GM23248 (cell line): ENCODE data around the gene CTIF. TPM values are rescaled to one million over a fixed set of nuclear protein-coding genes. Genes with fewer than 3 reads are reported as not detected.

ENCODE experiments used
- DNase-seq: peaks from one replicate; pipeline ENCODE4 v3.0.0-alpha.2; 2015
- H2AFZ ChIP-seq: fragments of 200-600 bp; sonication (generic); 2 replicates; pipeline ENCODE4 v1.6.1; 2016; ENCODE audit warnings: antibody characterized with exemption
- H3F3A ChIP-seq: fragments of 200-600 bp; sonication (generic); 2 replicates; pipeline ENCODE4 v1.6.1; 2016; ENCODE audit warnings: mild to moderate bottlenecking, antibody characterized with exemption, mixed run types; ENCODE audit not compliant: insufficient read depth
- H3K27ac ChIP-seq: fragments of 200-600 bp; sonication (generic); 2 replicates; pipeline ENCODE4 v1.5.1; 2016; ENCODE audit warnings: mild to moderate bottlenecking
- H3K27me3 ChIP-seq: fragments of 200-600 bp; sonication (generic); replicated peaks from 2 replicates; pipeline ENCODE4 v1.6.1; 2016; ENCODE audit warnings: mild to moderate bottlenecking; ENCODE audit not compliant: insufficient read depth
- H3K36me3 ChIP-seq: fragments of 200-600 bp; sonication (generic); 2 replicates; pipeline ENCODE4 v1.6.1; 2016; ENCODE audit warnings: low read depth, mild to moderate bottlenecking
- H3K4me1 ChIP-seq: fragments of 200-600 bp; sonication (generic); 2 replicates; pipeline ENCODE4 v1.6.1; 2016; ENCODE audit warnings: mild to moderate bottlenecking; ENCODE audit not compliant: insufficient read depth
- H3K4me2 ChIP-seq: fragments of 200-600 bp; sonication (generic); one replicate; pipeline ENCODE4 v1.6.1; 2016; ENCODE audit warnings: mild to moderate bottlenecking; ENCODE audit not compliant: unreplicated experiment
- H3K4me3 ChIP-seq: fragments of 200-600 bp; sonication (generic); 2 replicates; pipeline ENCODE4 v1.5.1; 2016; ENCODE audit warnings: mild to moderate bottlenecking
- H3K79me2 ChIP-seq: fragments of 200-600 bp; sonication (generic); 2 replicates; pipeline ENCODE4 v1.6.1; 2016; ENCODE audit warnings: mild to moderate bottlenecking; ENCODE audit not compliant: insufficient read depth
- H3K9ac ChIP-seq: fragments of 200-600 bp; sonication (generic); 2 replicates; pipeline ENCODE4 v1.6.1; 2016; ENCODE audit warnings: mild to moderate bottlenecking
- H3K9me2 ChIP-seq: fragments of 200-600 bp; sonication (generic); 2 replicates; pipeline ENCODE4 v1.6.1; 2016; ENCODE audit warnings: mixed run types, mild to moderate bottlenecking, moderate library complexity; ENCODE audit not compliant: insufficient read depth
- H3K9me3 ChIP-seq: fragments of 200-600 bp; sonication (generic); one replicate; pipeline ENCODE4 v1.6.1; 2017; ENCODE audit warnings: low read depth
- H4K20me1 ChIP-seq: fragments of 200-600 bp; sonication (generic); 2 replicates; pipeline ENCODE4 v1.6.0; 2016; ENCODE audit not compliant: insufficient read depth
- EZH2 ChIP-seq: fragments of 200-600 bp; sonication (generic); IDR thresholded peaks from 2 replicates; pipeline ENCODE4 v1.6.1; 2018; ENCODE audit warnings: antibody characterized with exemption, mild to moderate bottlenecking; ENCODE audit not compliant: insufficient read depth, poor library complexity, severe bottlenecking
- EZH2phosphoT487 ChIP-seq: fragments of 200-600 bp; sonication (generic); IDR thresholded peaks from 2 replicates; pipeline ENCODE4 v1.6.1; 2018; ENCODE audit warnings: antibody characterized with exemption, moderate library complexity, mild to moderate bottlenecking, low read depth; ENCODE audit not compliant: insufficient read depth
- WGBS, 2 experiments: methylation state at CpG; one replicate each; pipeline ENCODE4 v1.1.6; 2015 to 2017; ENCODE audit warnings: low lambda C conversion rate in 2 of 2, low coverage in 1 of 2; ENCODE audit errors: missing lambda C conversion rate in 2 of 2; 5-methylcytosine and 5-hydroxymethylcytosine counted together
- in situ Hi-C: fragments of 300-500 bp; cut with MboI; formaldehyde crosslinking; loops from 2 replicates; pipeline ENCODE4 v1.15.0; 2020
- polyA plus RNA-seq: library from polyadenylated mRNA; unstranded; fragments of >200 nt; fragmentation: Nextera tagmentation; extraction: Ambion mirVana; gene quantifications from 2 replicates; pipeline ENCODE4 v1.2.1, GENCODE V29; 2016
- total RNA-seq: library from RNA; depleted of rRNA; stranded (reverse); fragments of >200 nt; shearing (Covaris generic); gene quantifications from 2 replicates; pipeline ENCODE4 v1.2.3, GENCODE V29; 2014

CTIF gene
- total and polyA plus RNA-seq, 2 experiments from 2014 or later: 21.5 to 46.8 TPM

DNA sequence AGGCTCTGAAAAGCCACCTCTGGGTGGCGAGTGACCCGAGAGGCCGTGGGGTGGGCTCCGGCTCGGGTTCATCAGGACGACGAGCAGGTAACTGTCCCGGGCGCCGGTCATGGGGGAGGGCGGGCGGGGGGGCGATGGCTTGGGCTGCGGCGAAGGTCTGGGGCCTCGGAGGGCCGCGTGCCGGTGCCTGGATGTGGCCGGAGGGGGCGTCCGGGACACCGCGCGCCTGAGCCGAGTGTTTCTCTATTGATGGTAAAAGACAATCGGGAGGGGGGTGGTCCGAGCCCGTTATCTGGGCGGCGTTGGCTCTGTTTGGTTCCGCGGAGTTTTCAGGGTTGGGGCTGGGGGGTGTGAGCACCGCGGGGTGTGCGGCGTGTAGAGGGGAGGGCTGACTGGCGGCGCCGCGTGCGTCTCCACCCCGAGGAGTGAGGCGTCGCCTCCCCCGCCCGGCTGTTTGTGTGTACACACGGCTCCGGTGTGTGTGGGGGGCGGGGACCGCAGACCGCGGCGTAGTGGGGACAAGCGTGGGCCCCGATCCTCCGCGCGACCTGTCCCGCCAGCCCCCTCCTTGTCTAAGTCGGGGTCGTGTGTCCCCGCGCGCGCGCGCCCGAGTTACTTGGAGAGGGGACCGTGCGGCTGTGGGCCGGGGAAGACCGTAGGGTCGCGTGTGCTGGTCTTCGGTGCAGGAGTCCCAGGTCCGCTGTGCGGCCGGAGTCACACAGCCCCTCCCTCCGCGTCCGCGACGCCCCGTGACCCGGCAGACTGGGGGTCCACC lies 1.6 kb downstream of the CTIF start:
- no peak for TF ChIP-seq EZH2
- peaks cover 28% of the 10 kb centered on the region for H3F3A ChIP-seq
- peak overlapping the region; percentile 62; the same call in 1 of the 2 replicates for H2AFZ ChIP-seq
- in situ Hi-C loops: no loop called here
- peak overlapping the region; percentile 99 for H3K4me3 ChIP-seq
- H4K20me1 ChIP-seq: peaks cover 4% of the 10 kb centered on the region
- no peaks in the 10 kb centered on the region for H3K27me3 ChIP-seq
- 1 to 2% methylated on average over 35 to 66 of the region's 86 CpGs for WGBS, 2 experiments
- H3K27ac ChIP-seq: peak overlapping the region; percentile 92
- 0 out of 2 replicates have a peak, but pooled peaks cover 3% of the 10 kb centered on the region for H3K36me3 ChIP-seq
- H3K4me1 ChIP-seq: peaks cover 41% of the 10 kb centered on the region
- peak; percentile 92 for DNase-seq
- H3K9ac ChIP-seq: peak overlapping the region; percentile 98
- H3K9me2 ChIP-seq: no peaks in the 10 kb centered on the region
- peak overlapping the region; percentile 93 for H3K4me2 ChIP-seq
- peaks cover 51% of the 10 kb centered on the region for H3K79me2 ChIP-seq
- no peaks in the 10 kb centered on the region for H3K9me3 ChIP-seq

DNA sequence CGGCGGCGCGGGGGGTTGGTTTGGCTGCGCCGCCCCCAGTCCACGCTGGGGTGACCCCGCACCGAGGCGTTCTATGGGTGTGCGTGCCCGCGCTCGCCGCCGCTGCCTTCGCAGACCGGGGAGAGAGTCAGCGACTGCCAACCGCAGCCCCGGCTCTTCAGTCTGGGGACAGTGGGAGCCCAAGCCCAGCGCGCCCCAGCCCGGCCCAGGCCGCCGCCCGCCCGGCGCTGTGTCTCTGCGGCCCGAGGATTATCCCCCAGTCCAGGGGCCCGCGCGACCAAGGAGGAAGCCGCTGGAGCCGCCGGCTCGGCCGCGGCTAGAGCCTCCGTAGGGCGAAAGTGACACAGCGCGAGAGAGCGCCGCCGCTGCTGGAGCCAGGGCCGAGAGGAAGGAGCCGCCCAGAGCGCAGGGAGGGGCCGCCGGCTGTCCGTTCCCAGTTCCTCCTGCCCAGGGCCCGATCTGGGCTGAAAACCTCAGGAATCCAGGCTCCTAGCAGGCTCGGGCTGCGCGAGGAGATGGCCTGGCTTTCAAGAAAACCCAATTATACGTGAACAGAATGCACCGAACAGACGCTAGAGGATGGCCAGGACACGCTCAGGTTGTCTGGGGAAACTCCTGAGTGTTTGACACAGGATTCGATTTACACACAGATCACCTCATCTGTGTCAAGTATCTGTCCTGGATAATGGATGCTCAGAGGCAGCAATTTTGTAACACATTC lies 2.4 kb downstream of the CTIF start:
- H4K20me1 ChIP-seq: peaks cover 4% of the 10 kb centered on the region
- H3K4me2 ChIP-seq: peak overlapping the region; percentile 93
- peaks cover 59% of the 10 kb centered on the region for H3K79me2 ChIP-seq
- 2 to 3% methylated on average over 28 to 52 of the region's 62 CpGs for WGBS, 2 experiments
- no peaks in the 10 kb centered on the region for H3K9me3 ChIP-seq
- H3K9ac ChIP-seq: peak overlapping the region; percentile 98
- no peaks in the 10 kb centered on the region for H3K9me2 ChIP-seq
- H3F3A ChIP-seq: peaks cover 34% of the 10 kb centered on the region
- TF ChIP-seq EZH2phosphoT487 (no peak), EZH2 (no peak)
- no peaks in the 10 kb centered on the region for H3K27me3 ChIP-seq
- peak overlapping the region; percentile 92 for H3K27ac ChIP-seq
- H2AFZ ChIP-seq: 0 out of 2 replicates have a peak overlapping the region, but pooled peaks have one; percentile 28
- 0 out of 2 replicates have a peak, but pooled peaks cover 3% of the 10 kb centered on the region for H3K36me3 ChIP-seq
- peaks cover 49% of the 10 kb centered on the region for H3K4me1 ChIP-seq
- in situ Hi-C loops: no loop called here
- H3K4me3 ChIP-seq: peak overlapping the region; percentile 99
- peak; percentile 94 for DNase-seq

DNA sequence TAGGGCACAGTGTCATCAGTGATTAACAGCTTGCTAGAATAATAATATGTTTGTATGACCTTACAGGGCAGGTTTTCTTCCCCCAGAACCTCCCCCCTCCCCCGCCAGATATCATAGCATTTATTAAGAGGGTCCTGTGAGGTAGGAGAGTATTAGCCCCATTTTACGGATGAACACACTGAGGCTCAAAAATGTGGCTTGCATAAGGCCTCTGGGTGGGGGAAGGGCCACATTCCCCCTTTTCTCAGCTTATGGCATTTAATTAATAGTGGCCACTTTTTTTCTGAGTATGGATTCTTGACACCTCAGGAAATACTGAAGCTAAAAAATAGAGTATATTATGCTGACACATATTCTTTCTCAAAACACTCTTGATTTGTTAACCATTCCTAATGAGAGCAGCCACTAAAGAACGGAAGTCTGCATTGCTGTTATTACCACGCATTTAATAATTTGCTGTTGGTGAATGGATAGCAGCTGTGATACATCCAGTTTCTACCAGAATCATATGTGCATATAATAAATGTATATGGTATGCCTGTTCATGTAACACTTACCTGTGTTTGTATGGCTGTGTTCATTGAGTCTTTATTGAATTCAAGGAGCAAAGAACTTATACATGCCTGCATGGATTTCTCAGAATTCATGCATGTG lies 3.0 kb downstream of the CTIF start:
- Histone ChIP-seq H3K27me3 (no peaks in the 10 kb centered on the region), H3K79me2 (peaks cover 66% of the 10 kb centered on the region), H3K9me2 (no peaks in the 10 kb centered on the region), H3K36me3 (0 out of 2 replicates have a peak, but pooled peaks cover 3% of the 10 kb centered on the region), H3K4me2 (peak overlapping the region; percentile 93), H3K9ac (peak overlapping the region; percentile 98), H3K27ac (peak overlapping the region; percentile 92), H3K9me3 (no peaks in the 10 kb centered on the region), H3K4me3 (peak overlapping the region; percentile 99), H3K4me1 (peaks cover 56% of the 10 kb centered on the region), H4K20me1 (peaks cover 4% of the 10 kb centered on the region), H3F3A (peaks cover 41% of the 10 kb centered on the region), H2AFZ (0 out of 2 replicates have a peak overlapping the region, but pooled peaks have one; percentile 28)
- 95 to 96% methylated on average over 4 of the region's 4 CpGs for WGBS, 2 experiments
- no peak for TF ChIP-seq EZH2phosphoT487
- no peak for TF ChIP-seq EZH2
- in situ Hi-C loops: no loop called here
- DNase-seq: no peak

DNA sequence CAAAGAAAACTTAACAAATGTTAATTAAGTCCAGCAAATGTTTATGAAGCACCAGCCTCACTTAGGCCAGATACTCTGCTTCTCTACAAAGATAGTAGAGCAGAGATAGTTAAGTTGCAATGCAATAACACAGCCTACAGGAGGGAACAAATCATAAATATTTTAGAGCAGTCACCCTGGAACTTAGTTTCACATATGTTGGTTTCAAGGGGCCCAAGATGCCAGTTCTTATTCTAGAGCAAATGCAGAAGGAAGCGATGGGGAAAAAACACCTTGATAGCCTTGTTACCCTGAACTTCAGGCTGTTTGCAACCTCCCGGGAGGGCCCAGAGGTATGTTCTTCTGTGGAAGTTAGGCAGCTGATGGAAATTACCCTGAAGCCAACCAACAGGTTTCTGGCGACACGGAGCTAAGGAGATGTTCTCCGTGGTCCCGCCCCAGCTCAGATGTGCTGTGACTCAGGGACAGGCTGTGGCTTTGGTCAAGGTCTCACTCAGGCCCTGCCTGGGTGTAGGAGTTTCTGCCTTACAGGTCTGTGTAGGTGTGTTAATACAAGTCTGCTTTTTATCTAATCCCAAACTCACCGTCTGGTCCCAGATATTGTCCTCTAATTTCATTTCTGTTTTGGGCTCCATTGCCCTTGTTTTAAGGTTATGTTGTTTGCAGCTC lies 3.8 kb downstream of the CTIF start:
- WGBS, 2 experiments: 95 to 97% methylated on average over 7 of the region's 7 CpGs
- H4K20me1 ChIP-seq: peaks cover 4% of the 10 kb centered on the region
- in situ Hi-C loops: no loop called here
- TF ChIP-seq EZH2 (no peak), EZH2phosphoT487 (no peak)
- H3K36me3 ChIP-seq: 0 out of 2 replicates have a peak, but pooled peaks cover 3% of the 10 kb centered on the region
- H3K27ac ChIP-seq: peak overlapping the region; percentile 92; the same call in 1 of the 2 replicates
- peak overlapping the region; percentile 93 for H3K4me2 ChIP-seq
- peaks cover 73% of the 10 kb centered on the region for H3K79me2 ChIP-seq
- H2AFZ ChIP-seq: no peak overlapping the region
- no peaks in the 10 kb centered on the region for H3K9me3 ChIP-seq
- peak overlapping the region; percentile 98; the same call in 1 of the 2 replicates for H3K9ac ChIP-seq
- H3K4me3 ChIP-seq: no peak overlapping the region
- peaks cover 64% of the 10 kb centered on the region for H3K4me1 ChIP-seq
- no peak for DNase-seq
- peaks cover 48% of the 10 kb centered on the region for H3F3A ChIP-seq
- H3K9me2 ChIP-seq: no peaks in the 10 kb centered on the region
- no peaks in the 10 kb centered on the region for H3K27me3 ChIP-seq
